H1 (cell line): ENCODE measurements around the gene VIPR2. TPM values are rescaled to one million over a fixed set of nuclear protein-coding genes. Genes with fewer than 3 reads are reported as not detected.

Experiments used
- CTCF ChIA-PET: fragments of 300-600 bp; sonication (Branson Sonifier 250); formaldehyde crosslinking; loops from one replicate; lab custom pipeline; 2021; ENCODE audit not compliant: partially characterized antibody; lab: Charles Lee
- POLR2A ChIA-PET: fragments of 300-600 bp; sonication (Branson Sonifier 250); formaldehyde crosslinking; loops from one replicate; lab custom pipeline; 2021; ENCODE audit warnings: inconsistent platforms; ENCODE audit not compliant: partially characterized antibody; lab: Charles Lee
- DNase-seq, 2 experiments: peaks; one replicate each; pipeline versions ENCODE4 v3.0.0 to v3.0.0-alpha.2; 2010 to 2022; ENCODE audit warnings: low spot score in 2 of 2, low read depth in 1 of 2, mixed read lengths in 1 of 2
- FAIRE-seq: peaks from 2 replicates; lab custom pipeline; 2011; peaks lifted over from hg19 to GRCh38; lab: Jason Lieb, UNC
- H2AFZ ChIP-seq: 2 replicates; pipeline ENCODE4 v1.8.1; 2012; ENCODE audit warnings: low read length, inconsistent platforms
- H2AK5ac ChIP-seq: 2 replicates; pipeline ENCODE4 v1.6.1; 2013; ENCODE audit warnings: low read depth, low read length
- H2BK120ac ChIP-seq: replicated peaks from 2 replicates; pipeline ENCODE3; 2013; ENCODE audit warnings: low read depth, low read length, inconsistent platforms
- H2BK12ac ChIP-seq: 2 replicates; pipeline ENCODE4 v1.6.1; 2013; ENCODE audit warnings: low read depth, low read length
- H2BK15ac ChIP-seq: 2 replicates; pipeline ENCODE4 v1.6.1; 2013; ENCODE audit warnings: low read length
- H2BK20ac ChIP-seq: 2 replicates; pipeline ENCODE4 v1.6.1; 2013; ENCODE audit warnings: low read length
- H2BK5ac ChIP-seq: 2 replicates; pipeline ENCODE4 v1.6.1; 2013; ENCODE audit warnings: low read depth, low read length
- H3K14ac ChIP-seq: 2 replicates; pipeline ENCODE4 v1.6.1; 2013; ENCODE audit warnings: inconsistent platforms; ENCODE audit not compliant: insufficient read length
- H3K18ac ChIP-seq: 2 replicates; pipeline ENCODE4 v1.6.1; 2013; ENCODE audit warnings: low read length; ENCODE audit errors: extremely low read depth
- H3K23ac ChIP-seq: 2 replicates; pipeline ENCODE4 v1.6.1; 2013; ENCODE audit warnings: inconsistent platforms; ENCODE audit not compliant: insufficient read length
- H3K23me2 ChIP-seq: 2 replicates; pipeline ENCODE4 v1.6.1; 2013; ENCODE audit warnings: low read depth, low read length
- H3K27ac ChIP-seq: 2 replicates; pipeline ENCODE4 v1.6.1; 2011; ENCODE audit warnings: low read depth, low read length, inconsistent platforms
- H3K27me3 ChIP-seq, 4 experiments: replicated peaks in 1 of 4; 1 replicate in 1 of 4; 2 replicates in 3 of 4; pipeline versions ENCODE4 v1.6.1 to v1.8.1; 2011 to 2013; ENCODE audit warnings: low read length in 3 of 4, mild to moderate bottlenecking in 3 of 4, inconsistent platforms in 2 of 4, mixed read lengths in 2 of 4, moderate library complexity in 1 of 4; ENCODE audit not compliant: control insufficient read depth in 3 of 4, insufficient read depth in 3 of 4; ENCODE audit errors: extremely low read depth in 1 of 4
- H3K36me3 ChIP-seq, 4 experiments: 2 replicates each; pipeline versions ENCODE4 v1.6.1 to v1.8.1; 2011 to 2013; ENCODE audit warnings: mild to moderate bottlenecking in 4 of 4, low read length in 3 of 4, moderate library complexity in 2 of 4, control low read depth in 1 of 4, inconsistent platforms in 1 of 4; ENCODE audit not compliant: insufficient read depth in 4 of 4, control insufficient read depth in 2 of 4
- H3K4ac ChIP-seq: replicated peaks from 2 replicates; pipeline ENCODE3; 2013; ENCODE audit warnings: low read length, low read depth, mixed read lengths, inconsistent platforms; ENCODE audit not compliant: insufficient read length
- H3K4me1 ChIP-seq, 4 experiments: replicated peaks in 1 of 4; 1 replicate in 1 of 4; 2 replicates in 3 of 4; pipeline versions ENCODE4 v1.6.1 to v1.8.1; 2011 to 2013; ENCODE audit warnings: low read length in 3 of 4, inconsistent platforms in 2 of 4, mixed read lengths in 1 of 4; ENCODE audit not compliant: insufficient read depth in 4 of 4, control insufficient read depth in 3 of 4
- H3K4me2 ChIP-seq, 2 experiments: 2 replicates each; pipeline versions ENCODE4 v1.6.1 to v1.8.1; 2011 to 2013; ENCODE audit warnings: low read depth in 2 of 2, low read length in 2 of 2, control low read depth in 1 of 2, inconsistent platforms in 1 of 2, mild to moderate bottlenecking in 1 of 2; ENCODE audit not compliant: insufficient read depth in 1 of 2
- H3K4me3 ChIP-seq, 4 experiments: fragments of 200-600, 300-600 bp in 1 of 4; sonication (generic), shearing (Covaris generic), sonication (Bioruptor Twin) in 1 of 4; 2 replicates each; pipeline versions ENCODE4 v1.5.1 to v1.8.1; 2011 to 2016; ENCODE audit warnings: low read length in 4 of 4, low read depth in 3 of 4, control low read depth in 2 of 4, inconsistent platforms in 2 of 4, mild to moderate bottlenecking in 2 of 4, mixed read lengths in 1 of 4, moderate library complexity in 1 of 4; ENCODE audit not compliant: insufficient read depth in 2 of 4; ENCODE audit errors: extremely low read depth in 1 of 4
- H3K56ac ChIP-seq: replicated peaks from 2 replicates; pipeline ENCODE3; 2013; ENCODE audit warnings: low read depth, mild to moderate bottlenecking, mixed read lengths, low read length, inconsistent platforms; ENCODE audit not compliant: insufficient read length
- H3K79me1 ChIP-seq: 2 replicates; pipeline ENCODE4 v1.6.1; 2013; ENCODE audit warnings: low read depth, low read length, control low read depth
- H3K79me2 ChIP-seq, 2 experiments: 2 replicates each; pipeline versions ENCODE4 v1.6.1 to v1.8.1; 2012 to 2013; ENCODE audit warnings: low read length in 2 of 2, mild to moderate bottlenecking in 2 of 2, inconsistent platforms in 1 of 2; ENCODE audit not compliant: insufficient read depth in 2 of 2, control insufficient read depth in 1 of 2
- H3K9ac ChIP-seq, 4 experiments: replicated peaks in 1 of 4; 1 replicate in 1 of 4; 2 replicates in 3 of 4; pipeline versions ENCODE4 v1.6.1 to v1.8.1; 2011 to 2013; ENCODE audit warnings: low read depth in 3 of 4, low read length in 3 of 4, control low read depth in 2 of 4, mild to moderate bottlenecking in 2 of 4, moderate library complexity in 2 of 4, inconsistent platforms in 1 of 4; ENCODE audit errors: extremely low read depth in 1 of 4
- H3K9me3 ChIP-seq, 2 experiments: 2 replicates each; pipeline versions ENCODE4 v1.6.1 to v1.8.1; 2012 to 2013; ENCODE audit warnings: mild to moderate bottlenecking in 2 of 2, moderate library complexity in 2 of 2, control low read depth in 1 of 2, inconsistent platforms in 1 of 2, low read depth in 1 of 2, low read length in 1 of 2, mixed read lengths in 1 of 2; ENCODE audit not compliant: insufficient read depth in 2 of 2
- H4K20me1 ChIP-seq, 2 experiments: replicated peaks in 1 of 2; 2 replicates each; pipeline versions ENCODE3 to v1.8.1; 2011 to 2013; ENCODE audit warnings: inconsistent platforms in 2 of 2, low read length in 2 of 2, mild to moderate bottlenecking in 1 of 2; ENCODE audit not compliant: insufficient read depth in 2 of 2, control insufficient read depth in 1 of 2
- H4K5ac ChIP-seq: 2 replicates; pipeline ENCODE4 v1.6.1; 2013; ENCODE audit warnings: low read length, low read depth, mixed read lengths, inconsistent platforms; ENCODE audit not compliant: insufficient read length
- H4K8ac ChIP-seq: 2 replicates; pipeline ENCODE4 v1.8.0; 2013; ENCODE audit warnings: mild to moderate bottlenecking, moderate library complexity, low read length, inconsistent platforms; ENCODE audit not compliant: insufficient read depth; ENCODE audit errors: extremely low read depth
- H4K91ac ChIP-seq: replicated peaks from 2 replicates; pipeline ENCODE3; 2013; ENCODE audit warnings: low read length, mixed read lengths, inconsistent platforms; ENCODE audit not compliant: insufficient read length
- CBX5 ChIP-seq: fragments of 300-800, 300-1000 bp; sonication (generic); IDR thresholded peaks from 2 replicates; pipeline ENCODE4 v1.7.1; 2016; ENCODE audit warnings: antibody characterized with exemption, low read length, low read depth
- TAF7 ChIP-seq: optimal IDR thresholded peaks from 2 replicates; pipeline ENCODE3; 2011; ENCODE audit warnings: low read depth, mild to moderate bottlenecking, inconsistent platforms, low read length, moderate library complexity, borderline replicate concordance
- WGBS, 2 experiments: shearing (Covaris generic) in 1 of 2; methylation state at CpG; one replicate each; pipeline versions ENCODE4 v1.1.6 to v1.1.7; 2013 to 2015; ENCODE audit warnings: low lambda C conversion rate in 2 of 2, mixed read lengths in 2 of 2, inconsistent platforms in 1 of 2, low coverage in 1 of 2, missing lambda C conversion rate in 1 of 2; ENCODE audit not compliant: insufficient replicate concordance in 2 of 2, insufficient coverage in 1 of 2, insufficient read length in 1 of 2; ENCODE audit errors: extremely low coverage in 1 of 2, missing lambda C conversion rate in 1 of 2; 5-methylcytosine and 5-hydroxymethylcytosine counted together
- polyA plus RNA-seq, 7 experiments: library from polyadenylated mRNA; depleted of rRNA in 3 of 7; stranded (reverse) in 5 of 7; unstranded in 2 of 7; fragments of >200 nt in 5 of 7; fragments of 200-250 nt in 2 of 7; gene quantifications; 1 replicate in 5 of 7; 2 replicates in 1 of 7; 4 replicates in 1 of 7; pipeline versions ENCODE4 v1.2.1 to v1.2.3, GENCODE V29; 2011 to 2013; ENCODE audit warnings: missing spikeins in 2 of 7, mixed read lengths in 2 of 7
- total RNA-seq: library from RNA; stranded (reverse); fragmentation: NEBNext Ultra II Directional; extraction: Animal tissue kit (Norgen Biotek cat#: 25700); gene quantifications from 2 replicates; pipeline ENCODE4 v1.2.1, GENCODE V29; 2021

VIPR2 gene
- total and polyA plus RNA-seq, 2 of the 8 experiments (the other 6 are each of a cell fraction or from before 2014, with no cell fraction given): 2.4 to 6.3 TPM

GRCh38 chr7:159142199-159142598 is 2.5 kb downstream of the VIPR2 start:
- Histone ChIP-seq H3K36me3 (peaks cover 0 to 17% (median 1%) of the 10 kb centered on the region in 4 experiments; a peak in 4 of 8 replicates), H2BK15ac (no peak overlapping the region), H3K14ac (no peak overlapping the region), H4K8ac (no peak overlapping the region), H3K27ac (no peak overlapping the region), H3K9ac (no peak overlapping the region), H2BK20ac (no peak overlapping the region), H4K5ac (peak overlapping the region; percentile 10), H3K56ac (no peak overlapping the region), H3K18ac (no peak overlapping the region), H3K9me3 (peaks cover 0 to 3% of the 10 kb centered on the region in 2 experiments; a peak in 1 of 4 replicates), H2AFZ (no peak overlapping the region), H3K4me1 (peaks cover 11 to 32% (median 23%) of the 10 kb centered on the region in 4 experiments), H4K91ac (no peak overlapping the region), H2AK5ac (no peak overlapping the region), H4K20me1 (no peaks in the 10 kb centered on the region), H2BK5ac (no peak overlapping the region), H3K23ac (no peak overlapping the region), H3K4me2 (peak overlapping the region; percentile 20 to 93; a peak in 1 of 4 replicates), H3K4me3 (peak overlapping the region in 1 of 4 experiments; percentile 79; a peak in 1 of 8 replicates), H3K4ac (no peak overlapping the region), H3K79me1 (no peaks in the 10 kb centered on the region), H3K27me3 (peaks cover 13 to 33% (median 24%) of the 10 kb centered on the region in 4 experiments), H2BK120ac (no peak overlapping the region), H3K79me2 (no peaks in the 10 kb centered on the region), H3K23me2 (peaks cover 9% of the 10 kb centered on the region; the same call in 1 of the 2 replicates), H2BK12ac (no peak overlapping the region)
- ChIA-PET CTCF (interaction anchor here (0.7 to 1.0 kb wide), 2 partner anchors 18 to 51 kb away, joined by 3 to 5 read pairs; no protein-coding TSS in a partner anchor), POLR2A (interaction anchor here (1.2 to 1.4 kb wide), 3 partner anchors 11 to 111 kb away, joined by 3 to 4 read pairs (median 4); no protein-coding TSS in a partner anchor)
- 58% methylated on average over 5 of the region's 5 CpGs; no CpG with 5 or more reads in 1 of the 2 experiments for WGBS, 2 experiments
- DNase-seq (no peak), FAIRE-seq (peak; percentile 52)
- no peak for TF ChIP-seq CBX5
- no peak for TF ChIP-seq TAF7
